Liver (tissue), 9 donors: ENCODE measurements around the gene FOXG1. TPM values are rescaled to one million over a fixed set of nuclear protein-coding genes. Genes with fewer than 3 reads are reported as not detected.

Experiments
- DNase-seq: peaks from one replicate; pipeline ENCODE4 v3.0.0-alpha.2; 2017; ENCODE audit warnings: low spot score
- H3K27ac ChIP-seq, 2 donors: one replicate each; pipeline ENCODE4 v1.7.0; 2013; ENCODE audit warnings: inconsistent platforms in 2 of 2, low read length in 2 of 2, control low read depth in 1 of 2, low read depth in 1 of 2, mild to moderate bottlenecking in 1 of 2
- H3K27me3 ChIP-seq, 4 donors: one replicate each; pipeline versions ENCODE4 v1.6.1 to v1.7.0; 2013; ENCODE audit warnings: low read length in 3 of 4, inconsistent platforms in 1 of 4, mild to moderate bottlenecking in 1 of 4, moderate library complexity in 1 of 4; ENCODE audit not compliant: control insufficient read depth in 4 of 4, insufficient read depth in 4 of 4
- H3K36me3 ChIP-seq, 4 donors: one replicate each; pipeline versions ENCODE4 v1.6.1 to v1.7.0; 2013; ENCODE audit warnings: low read length in 3 of 4, mild to moderate bottlenecking in 3 of 4, low read depth in 1 of 4, moderate library complexity in 1 of 4; ENCODE audit not compliant: control insufficient read depth in 4 of 4, insufficient read depth in 3 of 4
- H3K4me1 ChIP-seq, 4 donors: one replicate each; pipeline versions ENCODE4 v1.6.1 to v1.7.0; 2013; ENCODE audit warnings: low read length in 3 of 4, mild to moderate bottlenecking in 3 of 4, moderate library complexity in 1 of 4; ENCODE audit not compliant: control insufficient read depth in 4 of 4, insufficient read depth in 4 of 4
- H3K4me3 ChIP-seq, 3 donors: one replicate each; pipeline versions ENCODE4 v1.6.1 to v1.7.0; 2013; ENCODE audit warnings: low read length in 3 of 3, control low read depth in 1 of 3, low read depth in 1 of 3, mild to moderate bottlenecking in 1 of 3
- H3K9ac ChIP-seq, 2 donors: one replicate each; pipeline ENCODE4 v1.7.0; 2013; ENCODE audit warnings: low read length in 2 of 2, mild to moderate bottlenecking in 2 of 2, moderate library complexity in 2 of 2, control low read depth in 1 of 2, low read depth in 1 of 2
- H3K9me3 ChIP-seq, 4 donors: one replicate each; pipeline versions ENCODE4 v1.6.1 to v1.7.0; 2013; ENCODE audit warnings: low read length in 3 of 4; ENCODE audit not compliant: control insufficient read depth in 4 of 4
- ATF3 ChIP-seq: IDR thresholded peaks from 2 replicates; pipeline ENCODE4 v1.6.1; 2016; ENCODE audit warnings: antibody characterized with exemption
- CTCF ChIP-seq: fragments of 150-350 bp; IDR thresholded peaks from 2 replicates; pipeline ENCODE4 v1.5.1; 2017; ENCODE audit warnings: improper control_type of control experiment, low read depth, low read length; ENCODE audit not compliant: missing input control
- EGR1 ChIP-seq, 2 donors: IDR thresholded peaks; 2 replicates each; pipeline ENCODE4 v1.6.1; 2016 to 2018; ENCODE audit warnings: antibody characterized with exemption in 2 of 2, low read depth in 2 of 2
- FOXA1 ChIP-seq: IDR thresholded peaks from 2 replicates; pipeline ENCODE4 v1.6.1; 2016; ENCODE audit warnings: antibody characterized with exemption
- FOXA2 ChIP-seq: IDR thresholded peaks from 2 replicates; pipeline ENCODE4 v1.6.1; 2016; ENCODE audit warnings: antibody characterized with exemption
- GABPA ChIP-seq, 2 donors: IDR thresholded peaks in 1 of 2; conservative IDR thresholded peaks in 1 of 2; 2 replicates each; pipeline ENCODE4 v1.6.1; 2016; ENCODE audit warnings: antibody characterized with exemption in 2 of 2, mild to moderate bottlenecking in 1 of 2, moderate library complexity in 1 of 2
- HNF4A ChIP-seq, 2 donors: conservative IDR thresholded peaks; 2 replicates each; pipeline ENCODE4 v1.6.1; 2016; ENCODE audit warnings: antibody characterized with exemption in 2 of 2, mild to moderate bottlenecking in 2 of 2
- NR2F2 ChIP-seq: IDR thresholded peaks from 2 replicates; pipeline ENCODE4 v1.6.1; 2016; ENCODE audit warnings: antibody characterized with exemption
- RAD21 ChIP-seq, 2 donors: IDR thresholded peaks; 2 replicates each; pipeline ENCODE4 v1.6.1; 2016; ENCODE audit warnings: antibody characterized with exemption in 2 of 2, mild to moderate bottlenecking in 2 of 2
- RXRA ChIP-seq, 2 donors: IDR thresholded peaks; 2 replicates each; pipeline ENCODE4 v1.6.1; 2017 to 2018; ENCODE audit warnings: antibody characterized with exemption in 2 of 2, mild to moderate bottlenecking in 1 of 2
- SP1 ChIP-seq: IDR thresholded peaks from 2 replicates; pipeline ENCODE4 v1.6.1; 2018; ENCODE audit warnings: antibody characterized with exemption, mild to moderate bottlenecking
- YY1 ChIP-seq: IDR thresholded peaks from 2 replicates; pipeline ENCODE4 v1.6.1; 2016; ENCODE audit warnings: antibody characterized with exemption, mild to moderate bottlenecking
- ZBTB33 ChIP-seq: IDR thresholded peaks from 2 replicates; pipeline ENCODE4 v1.6.1; 2016; ENCODE audit warnings: antibody characterized with exemption
- WGBS: extraction: QIAGEN DNeasy Blood & Tissue Kit; methylation state at CpG from one replicate; pipeline ENCODE4 v1.1.7; 2013; 5-methylcytosine and 5-hydroxymethylcytosine counted together
- polyA plus RNA-seq, 2 donors: library from polyadenylated mRNA; stranded (reverse) in 1 of 2; unstranded in 1 of 2; fragments of 200-250 nt in 1 of 2; fragments of >200 nt in 1 of 2; fragmentation: Nextera tagmentation in 1 of 2; extraction: Ambion mirVana in 1 of 2; gene quantifications; one replicate each; pipeline versions ENCODE4 v1.2.1 to v1.2.3, GENCODE V29; 2013 to 2015
- total RNA-seq, 2 donors: library from RNA; depleted of rRNA; stranded (reverse); fragments of >200 nt; gene quantifications; one replicate each; pipeline ENCODE4 v1.2.3, GENCODE V29; 2014
- TF ChIP-seq, protein P1 (sequence below): IDR thresholded peaks from 2 replicates; pipeline ENCODE4 v1.6.1; 2016; ENCODE audit warnings: antibody characterized with exemption
- donor health status: healthy.
- donor health status: healthy.
- donor health status: healthy.
- donor health status: healthy.
- donor health status: healthy.

The FOXG1 gene
- total and polyA plus RNA-seq, 4 donors = not detected

GRCh38 chr14:28784096-28785048, 17.8 kb downstream of the FOXG1 start (continued):
- no peak for TF ChIP-seq ZBTB33
- no peak for TF ChIP-seq RXRA (IDR thresholded peaks at IDR 0.05)
- no peak for TF ChIP-seq FOXA2
- TF ChIP-seq YY1 = no peak

GRCh38 chr14:28785096-28785952, 18.7 kb downstream of the FOXG1 start:
- DNase-seq = no peak

DNA sequence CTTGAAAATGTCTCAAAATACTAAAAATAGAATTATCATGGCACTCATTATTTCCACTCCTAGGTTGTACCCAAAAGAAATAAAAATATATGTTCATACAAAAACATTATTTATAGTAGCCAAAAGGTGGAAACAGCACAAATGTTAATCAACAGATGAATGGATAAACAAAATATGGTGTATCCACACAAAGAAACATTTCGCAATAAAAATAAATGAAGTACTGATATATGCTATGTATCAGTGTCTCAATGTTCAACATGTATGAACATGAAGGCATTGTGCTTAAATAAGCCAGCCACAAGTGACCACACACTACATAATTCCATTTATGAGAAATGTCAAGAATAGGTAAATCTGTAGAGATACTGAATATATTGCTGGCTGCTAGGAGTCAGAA, 40.9 kb downstream of the FOXG1 start:
- H3K9ac ChIP-seq = no peak overlapping the region
- 87% methylated on average over 1 of the region's 1 CpG for WGBS

More at GRCh38 chr14:28785096-28785952, 18.7 kb downstream of the FOXG1 start:
- peaks cover 0 to 8% (median 6%) of the 10 kb centered on the region in 4 donors for H3K4me1 ChIP-seq
- TF ChIP-seq ATF3 (no peak), NR2F2 (no peak)
- H3K9ac ChIP-seq = no peak overlapping the region
- peak overlapping the region in 1 of 3 donors; percentile 4 for H3K4me3 ChIP-seq
- H3K36me3 ChIP-seq = no peaks in the 10 kb centered on the region
- H3K27me3 ChIP-seq = peaks cover 0 to 27% (median 13%) of the 10 kb centered on the region in 4 donors
- peaks cover 0 to 3% (median under 1%) of the 10 kb centered on the region in 4 donors for H3K9me3 ChIP-seq
- WGBS = 8% methylated on average over 62 of the region's 62 CpGs
- no peak overlapping the region for H3K27ac ChIP-seq

DNA sequence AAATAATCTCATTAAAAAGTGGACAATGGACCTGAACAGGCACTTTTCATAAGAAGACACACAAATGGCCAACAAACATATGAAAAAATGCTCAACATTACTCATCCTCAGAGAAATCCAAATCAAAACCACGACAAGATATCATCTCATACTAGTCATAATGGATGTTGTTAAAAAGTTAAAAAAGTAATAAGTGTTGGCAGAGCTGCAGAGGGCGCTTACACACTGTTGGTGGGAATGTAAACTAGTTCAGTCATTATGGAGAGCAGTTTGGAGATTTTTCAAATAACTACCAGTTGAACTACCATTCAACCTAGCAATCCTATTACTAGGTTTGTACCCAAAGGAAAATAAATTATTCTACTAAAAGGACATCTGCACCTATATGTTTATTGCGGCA, 47.2 kb downstream of the FOXG1 start:
- H3K9ac ChIP-seq = no peak overlapping the region
- H3K27ac ChIP-seq = no peak overlapping the region
- H3K4me1 ChIP-seq = no peaks in the 10 kb centered on the region
- H3K9me3 ChIP-seq = no peaks in the 10 kb centered on the region
- no peak overlapping the region for H3K4me3 ChIP-seq
- no peak for DNase-seq
- H3K27me3 ChIP-seq = peaks cover 0 to 2% (median 0%) of the 10 kb centered on the region in 4 donors
- 81% methylated on average over 3 of the region's 3 CpGs for WGBS
- H3K36me3 ChIP-seq = no peaks in the 10 kb centered on the region
- no peak for TF ChIP-seq ATF3
- no peak for TF ChIP-seq RAD21 (IDR thresholded peaks at IDR 0.05)
- TF ChIP-seq SP1 = no peak
- no peak for TF ChIP-seq CTCF
- TF ChIP-seq RXRA (IDR thresholded peaks at IDR 0.05) = no peak
- TF ChIP-seq FOXA1 = no peak
- TF ChIP-seq HNF4A (conservative IDR thresholded peaks at IDR 0.05) = no peak
- no peak for TF ChIP-seq EGR1 (IDR thresholded peaks at IDR 0.05; ENCODE audit: low read depth in 2 of 2)
- TF ChIP-seq GABPA (IDR thresholded peaks at IDR 0.05 in 1 of 2, conservative IDR thresholded peaks at IDR 0.05 in 1 of 2) = no peak
- TF ChIP-seq, protein P1, sequence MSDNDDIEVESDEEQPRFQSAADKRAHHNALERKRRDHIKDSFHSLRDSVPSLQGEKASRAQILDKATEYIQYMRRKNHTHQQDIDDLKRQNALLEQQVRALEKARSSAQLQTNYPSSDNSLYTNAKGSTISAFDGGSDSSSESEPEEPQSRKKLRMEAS = no peak

More for the DNA sequence above, 40.9 kb downstream of the FOXG1 start:
- no peaks in the 10 kb centered on the region for H3K36me3 ChIP-seq
- no peaks in the 10 kb centered on the region for H3K4me1 ChIP-seq
- H3K4me3 ChIP-seq = no peak overlapping the region
- H3K9me3 ChIP-seq = no peaks in the 10 kb centered on the region
- no peak for DNase-seq
- no peak overlapping the region for H3K27ac ChIP-seq
- no peak for TF ChIP-seq SP1
- peaks cover 0 to 2% (median 0%) of the 10 kb centered on the region in 4 donors for H3K27me3 ChIP-seq
